ENCODE results near the gene MINDY4. TPM values are rescaled to one million over a fixed set of nuclear protein-coding genes. Genes with fewer than 3 reads are reported as not detected.

Gene MINDY4
- total RNA-seq, 6 experiments from 2014 or later: 2.3 to 3.3 (median 2.6) TPM

GRCh38 chr7:30877015-30877769 is 106.0 kb downstream of the MINDY4 start:
- H3K36me3 Mint-ChIP-seq (ENCODE audit: low read depth): peaks cover 5% of the 10 kb centered on the region; the same call in 1 of the 2 replicates
- no peak for DNase-seq
- TF ChIP-seq, protein P1, sequence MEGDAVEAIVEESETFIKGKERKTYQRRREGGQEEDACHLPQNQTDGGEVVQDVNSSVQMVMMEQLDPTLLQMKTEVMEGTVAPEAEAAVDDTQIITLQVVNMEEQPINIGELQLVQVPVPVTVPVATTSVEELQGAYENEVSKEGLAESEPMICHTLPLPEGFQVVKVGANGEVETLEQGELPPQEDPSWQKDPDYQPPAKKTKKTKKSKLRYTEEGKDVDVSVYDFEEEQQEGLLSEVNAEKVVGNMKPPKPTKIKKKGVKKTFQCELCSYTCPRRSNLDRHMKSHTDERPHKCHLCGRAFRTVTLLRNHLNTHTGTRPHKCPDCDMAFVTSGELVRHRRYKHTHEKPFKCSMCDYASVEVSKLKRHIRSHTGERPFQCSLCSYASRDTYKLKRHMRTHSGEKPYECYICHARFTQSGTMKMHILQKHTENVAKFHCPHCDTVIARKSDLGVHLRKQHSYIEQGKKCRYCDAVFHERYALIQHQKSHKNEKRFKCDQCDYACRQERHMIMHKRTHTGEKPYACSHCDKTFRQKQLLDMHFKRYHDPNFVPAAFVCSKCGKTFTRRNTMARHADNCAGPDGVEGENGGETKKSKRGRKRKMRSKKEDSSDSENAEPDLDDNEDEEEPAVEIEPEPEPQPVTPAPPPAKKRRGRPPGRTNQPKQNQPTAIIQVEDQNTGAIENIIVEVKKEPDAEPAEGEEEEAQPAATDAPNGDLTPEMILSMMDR (IDR thresholded peaks at IDR 0.05): no peak
- H3K4me1 Mint-ChIP-seq (ENCODE audit: low read depth): peaks cover 12% of the 10 kb centered on the region; the same call in 1 of the 2 replicates
- H3K27me3 Mint-ChIP-seq (ENCODE audit: insufficient read depth): peaks cover 15% of the 10 kb centered on the region
- no peak overlapping the region for H3K4me3 Mint-ChIP-seq
- H3K27ac Mint-ChIP-seq: no peak overlapping the region
- H3K9me3 Mint-ChIP-seq: peaks cover 6% of the 10 kb centered on the region; the same call in 1 of the 2 replicates

DNA sequence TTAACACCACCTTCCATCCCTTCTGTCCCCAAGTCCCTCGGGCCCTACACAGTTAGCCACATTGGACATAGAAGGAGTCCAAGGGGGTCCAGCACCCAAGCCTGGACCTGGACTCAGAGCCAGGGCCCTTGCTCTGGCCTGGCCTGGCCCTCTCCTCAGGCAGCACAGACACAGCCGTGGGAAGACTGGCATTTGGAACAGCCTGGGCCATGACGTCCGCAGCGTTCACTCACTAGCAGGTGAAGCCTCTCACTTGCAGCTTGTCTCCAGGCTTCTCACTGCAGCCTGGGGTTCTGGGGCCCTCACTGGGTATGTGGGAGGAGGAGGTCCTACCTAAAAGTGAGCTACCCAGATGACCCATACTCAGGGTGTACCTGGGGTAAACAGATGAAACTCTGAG is 106.8 kb downstream of the MINDY4 start:
- no peak for DNase-seq
- peaks cover 12% of the 10 kb centered on the region; the same call in 1 of the 2 replicates for H3K4me1 Mint-ChIP-seq (ENCODE audit: low read depth)
- H3K27ac Mint-ChIP-seq: no peak overlapping the region
- TF ChIP-seq, protein P1 (IDR thresholded peaks at IDR 0.05): no peak
- peaks cover 5% of the 10 kb centered on the region; the same call in 1 of the 2 replicates for H3K36me3 Mint-ChIP-seq (ENCODE audit: low read depth)
- H3K9me3 Mint-ChIP-seq: peaks cover 6% of the 10 kb centered on the region; the same call in 1 of the 2 replicates
- H3K4me3 Mint-ChIP-seq: no peak overlapping the region
- peaks cover 18% of the 10 kb centered on the region for H3K27me3 Mint-ChIP-seq (ENCODE audit: insufficient read depth)

DNA sequence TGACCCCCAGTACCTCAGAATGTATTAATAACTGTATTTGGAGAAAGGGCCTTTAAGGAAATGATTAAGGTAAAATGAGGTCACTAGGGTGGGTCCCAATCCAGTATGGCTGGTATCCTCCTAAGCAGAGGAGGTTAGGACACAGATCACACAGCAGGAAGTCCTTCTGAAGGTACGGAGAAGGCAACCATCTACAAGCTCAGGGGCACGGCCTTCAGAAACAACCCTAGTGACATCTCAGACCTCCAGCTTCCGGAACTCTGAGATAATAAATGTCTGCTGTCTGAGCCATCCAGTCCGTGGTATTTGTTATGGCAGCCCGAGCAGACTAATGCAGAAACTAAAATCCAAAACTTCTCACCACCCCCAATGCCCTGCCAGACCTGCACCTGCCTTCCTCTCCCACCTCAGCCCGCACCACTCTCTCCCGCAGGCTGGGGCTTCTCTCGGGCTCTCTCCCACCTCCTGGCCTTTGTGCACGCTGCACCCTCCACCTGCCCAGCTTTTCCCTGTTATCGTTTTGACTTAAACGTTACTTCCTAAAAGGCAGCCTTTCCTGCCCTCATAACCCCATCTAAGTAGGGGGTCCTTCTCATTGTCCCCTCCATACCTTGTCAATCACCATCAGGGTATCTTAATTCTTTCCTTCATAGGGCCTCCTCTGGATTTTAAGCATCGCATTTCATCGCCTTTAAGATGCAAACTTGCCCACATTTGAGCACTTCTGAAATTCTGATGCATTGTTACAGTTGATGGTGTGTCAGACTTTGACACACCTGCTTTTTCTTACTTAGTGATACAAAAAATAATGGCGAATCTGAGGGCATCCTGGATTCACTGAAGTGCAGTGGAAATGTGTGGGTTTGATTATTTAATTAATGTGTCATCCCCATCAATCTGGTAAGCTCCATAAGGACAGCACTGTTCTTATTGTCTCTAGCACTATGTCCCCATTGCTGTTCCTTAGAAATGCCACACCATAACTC is 108.2 kb downstream of the MINDY4 start:
- Mint-ChIP-seq H3K27ac (no peak overlapping the region), H3K4me3 (no peak overlapping the region), H3K36me3 (ENCODE audit: low read depth) (peaks cover 5% of the 10 kb centered on the region; the same call in 1 of the 2 replicates), H3K27me3 (ENCODE audit: insufficient read depth) (peaks cover 27% of the 10 kb centered on the region), H3K4me1 (ENCODE audit: low read depth) (peaks cover 12% of the 10 kb centered on the region; the same call in 1 of the 2 replicates), H3K9me3 (peaks cover 6% of the 10 kb centered on the region; the same call in 1 of the 2 replicates)
- TF ChIP-seq, protein P1 (IDR thresholded peaks at IDR 0.05): no peak
- no peak for DNase-seq

- DNase-seq: no peak
- Mint-ChIP-seq H3K4me3 (no peak overlapping the region), H3K4me1 (ENCODE audit: low read depth) (peaks cover 6% of the 10 kb centered on the region; the same call in 1 of the 2 replicates), H3K27ac (no peak overlapping the region), H3K9me3 (no peaks in the 10 kb centered on the region), H3K36me3 (ENCODE audit: low read depth) (peaks cover 3% of the 10 kb centered on the region; the same call in 1 of the 2 replicates), H3K27me3 (ENCODE audit: insufficient read depth) (peaks cover 29% of the 10 kb centered on the region)
- TF ChIP-seq, protein P1 (IDR thresholded peaks at IDR 0.05): no peak
These were observed 109.0 kb downstream of the MINDY4 start for GRCh38 chr7:30880125-30880720.

DNA sequence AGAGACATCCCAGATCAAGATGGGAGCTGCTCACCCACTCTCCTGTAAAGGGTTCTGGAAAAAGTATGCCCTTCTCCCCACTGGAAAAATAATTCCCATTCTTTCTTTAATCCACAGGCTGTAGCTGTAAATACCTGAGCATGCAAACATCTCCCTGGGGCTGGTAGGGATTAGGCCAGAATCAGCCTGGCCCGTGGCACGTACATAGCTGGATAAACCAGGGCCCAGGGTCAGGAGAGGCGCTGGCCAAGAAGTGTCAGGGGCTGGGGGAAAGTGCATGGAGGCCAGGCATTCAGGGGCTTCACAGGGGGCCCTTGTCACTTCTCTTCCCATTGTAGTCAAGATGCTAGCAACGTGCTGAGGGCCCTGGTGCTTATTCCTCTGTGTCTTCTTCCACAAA is 109.7 kb downstream of the MINDY4 start:
- Mint-ChIP-seq H3K27ac (no peak overlapping the region), H3K4me1 (ENCODE audit: low read depth) (0 out of 2 replicates have a peak, but pooled peaks cover 5% of the 10 kb centered on the region), H3K9me3 (no peaks in the 10 kb centered on the region), H3K36me3 (ENCODE audit: low read depth) (no peaks in the 10 kb centered on the region), H3K4me3 (no peak overlapping the region), H3K27me3 (ENCODE audit: insufficient read depth) (peaks cover 32% of the 10 kb centered on the region)
- no peak for DNase-seq
- TF ChIP-seq, protein P1 (IDR thresholded peaks at IDR 0.05): no peak

Measured in HFFc6 (cell line).